HG02981 (cell line): Measurements from ENCODE around the gene RAET1L.
"Not testable (repeated sequence)": the region's sequence is repeated elsewhere in the genome, so short reads cannot be mapped to it uniquely, and the experiment has no call there.

ENCODE experiments used
- ATAC-seq: cut with Tn5 transposase; IDR thresholded peaks from one replicate; pipeline ENCODE4 v1.9.1; 2021; ENCODE audit warnings: mild to moderate bottlenecking, moderate library complexity; ENCODE audit not compliant: unreplicated experiment

RAET1L gene

DNA sequence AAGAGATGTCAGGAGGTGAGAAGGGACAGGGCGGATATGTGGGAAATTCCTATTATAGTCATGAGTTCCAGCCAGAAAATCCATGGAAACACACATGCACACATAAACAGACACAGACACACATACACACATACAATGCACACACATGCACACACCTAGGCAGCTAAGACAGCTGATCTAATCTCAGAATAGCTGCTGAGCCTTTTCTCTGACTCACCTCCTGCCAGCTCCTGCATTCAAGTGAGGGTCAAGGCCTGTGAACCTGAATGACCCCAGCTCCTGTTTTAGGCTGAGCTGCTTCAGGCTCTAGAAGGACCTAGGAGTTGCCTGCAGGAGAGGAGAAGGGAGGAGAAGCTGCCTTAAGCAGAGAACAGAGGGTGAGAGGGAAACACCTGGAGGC lies 21.6 kb upstream of the RAET1L start:
- ATAC-seq: no peak

DNA sequence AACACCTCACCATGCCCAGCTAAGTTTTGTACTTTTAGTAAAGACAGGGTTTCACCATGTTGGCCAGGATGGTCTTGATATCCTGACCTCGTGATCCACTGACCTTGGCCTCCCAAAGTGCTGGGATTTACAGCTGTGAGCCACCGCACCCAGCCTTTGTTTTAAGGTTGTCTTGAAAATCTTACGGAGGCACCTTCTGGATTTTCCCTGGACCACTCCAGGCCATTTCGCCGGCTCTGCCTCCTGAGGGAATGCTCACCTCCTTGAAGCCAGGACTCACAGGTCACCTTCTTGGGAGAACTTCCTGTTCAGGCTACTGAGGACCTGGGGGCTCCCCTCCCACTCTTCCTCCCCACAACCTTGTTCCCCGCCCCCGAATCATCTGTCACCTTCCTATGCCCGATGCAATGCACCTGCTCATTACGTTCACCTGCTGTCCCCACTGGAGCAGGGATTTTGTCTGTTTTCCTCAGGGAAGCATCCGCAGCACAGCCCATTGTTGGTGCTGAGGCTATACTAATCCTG lies 19.4 kb upstream of the RAET1L start:
- no peak for ATAC-seq

DNA sequence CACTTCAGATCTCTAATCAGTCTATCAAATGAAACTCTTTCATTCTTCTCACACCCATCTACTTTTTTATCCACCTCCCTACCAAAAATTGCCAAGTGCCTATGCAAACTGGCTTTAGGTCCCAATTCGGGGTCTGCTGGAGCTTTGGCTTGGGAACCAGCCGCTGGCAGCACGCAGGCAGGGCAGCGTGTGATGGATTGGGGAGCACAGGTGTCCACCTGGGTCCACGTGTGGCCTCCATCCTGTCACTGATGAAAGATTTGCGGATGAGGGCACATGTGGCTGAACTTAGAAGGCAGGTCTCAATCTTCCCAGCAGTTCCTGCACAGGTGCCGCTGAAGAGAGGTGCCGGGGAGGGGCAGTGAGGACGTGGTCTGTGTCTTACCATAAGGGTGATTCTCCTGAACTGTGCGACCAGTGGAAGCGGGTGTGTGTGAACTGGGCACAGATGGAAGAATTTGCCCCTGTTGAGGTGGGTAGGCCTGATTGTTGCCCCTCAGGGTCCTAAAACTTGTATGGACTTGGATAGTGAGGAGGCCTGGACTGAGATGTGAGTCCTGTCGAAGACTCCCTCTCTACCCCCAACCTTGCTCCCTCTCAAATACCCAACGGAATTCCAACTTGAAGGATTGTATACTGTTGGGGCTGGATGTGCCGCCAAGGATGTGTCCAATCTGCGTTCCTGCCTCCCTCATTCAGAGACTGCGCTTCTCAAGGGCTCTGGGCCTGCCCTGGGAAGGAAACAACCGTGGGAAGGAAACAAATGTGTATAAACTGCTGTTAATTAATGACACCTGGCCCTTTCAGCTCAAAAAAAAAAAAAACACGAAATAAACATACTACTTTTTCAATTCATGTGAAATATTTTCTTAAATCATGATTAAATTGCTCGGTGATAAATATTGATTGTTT lies 18.4 kb upstream of the RAET1L start:
- no peak for ATAC-seq

DNA sequence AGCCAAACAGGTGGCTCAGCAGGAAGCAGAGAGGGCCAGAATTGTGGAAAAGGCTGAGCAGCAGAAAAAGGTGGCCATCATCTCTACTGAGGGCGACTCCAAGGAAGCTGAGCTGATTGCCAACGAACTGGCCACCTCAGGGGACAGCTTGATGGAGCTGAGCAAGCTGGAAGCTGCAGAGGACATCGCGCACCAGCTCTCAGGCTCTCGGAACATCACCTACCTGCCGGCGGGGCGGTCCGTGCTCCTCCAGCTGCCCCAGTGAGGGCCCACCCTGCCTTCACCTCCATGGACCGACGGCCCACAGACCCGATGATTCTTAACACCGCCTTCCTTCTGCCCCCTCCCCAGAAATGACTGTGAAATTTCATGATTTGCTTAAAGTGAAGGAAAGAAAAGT lies 17.8 kb upstream of the RAET1L start:
- ATAC-seq: no peak

DNA sequence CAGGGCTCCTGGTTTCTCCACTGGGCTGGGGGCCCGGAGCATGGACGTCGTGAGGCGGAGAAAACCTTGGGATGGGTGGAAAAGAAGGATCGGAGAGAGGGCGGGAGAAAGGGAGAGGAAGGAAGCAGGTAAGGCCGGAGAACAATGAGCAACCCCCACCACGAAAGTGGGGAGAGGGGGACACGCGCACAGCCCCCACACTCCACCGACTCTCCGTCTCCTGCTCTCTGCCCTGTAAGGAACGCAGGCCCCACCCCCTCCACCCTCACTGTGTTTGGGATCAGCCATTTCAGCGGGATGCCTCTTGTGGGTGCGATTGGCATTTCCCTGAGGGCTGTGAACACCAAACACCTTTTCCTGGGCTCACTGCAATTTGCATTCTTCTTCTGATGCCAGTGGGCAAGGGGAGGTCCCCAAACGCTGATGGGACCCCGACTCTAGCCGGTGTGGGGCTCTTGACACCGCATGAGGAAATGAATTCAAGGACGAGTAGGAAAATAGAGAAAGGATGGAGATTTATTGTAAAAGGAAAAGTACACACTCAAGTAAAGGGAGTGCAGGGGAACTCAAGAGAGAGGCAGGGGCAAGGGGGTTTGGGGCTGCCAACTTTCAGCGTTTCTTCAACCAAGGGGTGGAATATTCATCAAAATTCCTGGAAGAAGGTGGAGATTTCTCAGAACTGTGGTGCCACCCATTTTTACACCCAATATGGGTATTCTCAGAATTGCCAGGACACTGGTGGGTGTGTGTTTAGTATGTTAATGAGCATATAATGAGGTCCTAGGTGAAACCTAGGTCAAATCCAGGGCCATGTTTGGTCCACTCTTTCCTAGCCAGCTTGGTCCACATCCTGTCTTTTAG lies 13.1 kb upstream of the RAET1L start:
- ATAC-seq: no peak

DNA sequence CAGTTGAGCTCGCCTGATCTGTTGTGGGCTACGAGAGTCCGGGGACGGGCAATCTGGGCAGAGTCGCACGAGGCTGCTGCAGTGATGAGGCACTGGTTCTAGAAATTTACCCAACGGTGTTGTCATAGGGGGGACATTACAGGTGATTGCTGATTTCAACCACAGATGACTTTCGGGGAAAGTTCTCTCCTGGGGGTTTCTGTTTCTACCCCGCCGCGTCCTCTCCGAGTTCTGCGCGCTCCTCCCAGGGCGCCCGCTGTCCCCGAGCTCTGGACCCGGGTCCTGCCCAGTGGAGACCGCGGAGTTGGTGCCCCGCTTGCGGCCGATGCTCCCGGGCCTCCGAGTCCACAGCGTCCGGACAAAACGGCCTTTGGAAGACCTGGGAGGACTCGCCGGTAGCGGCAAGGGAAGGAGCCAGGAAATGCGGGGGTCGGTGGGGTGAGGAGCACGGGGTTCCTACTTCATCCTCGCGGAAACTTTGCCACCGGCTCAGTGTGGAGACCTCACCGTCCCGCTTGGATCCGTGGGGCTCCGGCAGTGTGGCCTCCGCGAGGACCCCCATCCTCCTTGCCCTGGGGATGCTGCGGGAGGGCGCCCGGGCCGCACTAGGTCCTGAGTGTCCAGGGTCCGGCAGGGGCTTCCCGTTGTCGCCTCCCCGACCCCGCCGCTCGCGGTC lies 12.3 kb upstream of the RAET1L start:
- no peak for ATAC-seq

DNA sequence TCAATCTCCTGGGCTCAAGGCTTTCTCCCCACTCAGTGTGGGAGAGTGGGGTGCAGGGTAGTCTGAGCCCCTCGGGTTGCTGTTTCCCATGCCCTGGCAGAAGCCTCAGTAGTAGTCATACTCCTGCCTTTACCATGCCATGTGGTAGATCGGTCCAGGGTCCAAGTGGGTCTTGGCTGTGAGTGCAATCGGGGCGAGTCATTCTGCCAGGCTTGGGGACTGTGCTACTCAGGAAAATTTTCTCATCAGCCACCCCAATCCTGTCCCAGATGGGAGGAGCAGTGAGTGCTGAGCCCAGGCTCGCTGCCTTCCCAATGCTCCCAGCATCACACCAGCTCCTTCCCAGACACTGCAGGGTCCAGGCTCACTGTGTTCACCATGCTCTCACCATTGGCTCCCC lies 10.7 kb upstream of the RAET1L start:
- ATAC-seq: no peak

DNA sequence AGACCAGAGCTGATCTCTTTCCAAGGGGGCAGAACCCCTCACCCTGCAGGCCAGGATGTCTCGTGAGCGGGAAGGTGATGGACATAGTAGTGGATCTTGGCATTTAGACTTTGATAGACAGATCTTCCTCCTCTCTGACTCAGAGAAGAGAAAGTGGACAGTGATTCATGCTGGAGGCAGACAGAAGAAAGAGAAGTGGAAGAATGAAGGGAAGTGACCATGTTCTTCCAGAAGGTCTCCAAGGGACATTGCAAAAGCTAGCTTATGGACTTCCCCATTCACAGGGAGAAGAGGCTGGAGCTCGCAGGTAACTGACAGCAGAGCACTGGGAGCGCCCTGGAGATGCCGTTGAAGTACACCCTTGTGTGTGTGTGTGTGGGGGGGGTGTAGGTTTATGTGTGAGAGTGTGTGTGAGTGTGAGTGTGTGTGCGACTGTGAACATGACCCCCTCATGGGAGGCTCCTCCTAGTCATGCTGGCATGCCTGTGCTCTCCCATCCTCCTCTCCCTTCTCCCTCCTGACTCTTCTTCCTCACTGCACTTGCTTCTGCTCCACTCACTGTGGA lies 8.0 kb upstream of the RAET1L start:
- ATAC-seq: no peak

DNA sequence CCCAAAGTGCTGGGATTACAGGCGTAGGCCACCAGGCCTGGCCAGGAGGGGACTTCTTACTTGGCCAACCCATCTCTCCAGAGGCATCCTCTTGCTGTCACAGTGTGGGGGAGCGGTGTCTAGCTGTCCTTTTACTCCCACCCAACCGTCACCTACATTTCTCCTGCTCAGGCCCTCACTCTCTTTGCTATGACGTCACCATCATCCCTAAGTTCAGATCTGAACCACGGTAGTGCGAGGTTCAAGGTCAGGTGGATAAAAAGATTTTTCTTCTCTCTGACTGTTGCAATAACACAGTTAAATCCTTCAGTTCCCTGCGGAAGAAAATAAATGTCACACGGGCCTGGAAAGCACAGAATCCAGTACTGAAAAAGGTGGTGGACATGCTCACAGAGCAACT lies 7.3 kb upstream of the RAET1L start:
- no peak for ATAC-seq

DNA sequence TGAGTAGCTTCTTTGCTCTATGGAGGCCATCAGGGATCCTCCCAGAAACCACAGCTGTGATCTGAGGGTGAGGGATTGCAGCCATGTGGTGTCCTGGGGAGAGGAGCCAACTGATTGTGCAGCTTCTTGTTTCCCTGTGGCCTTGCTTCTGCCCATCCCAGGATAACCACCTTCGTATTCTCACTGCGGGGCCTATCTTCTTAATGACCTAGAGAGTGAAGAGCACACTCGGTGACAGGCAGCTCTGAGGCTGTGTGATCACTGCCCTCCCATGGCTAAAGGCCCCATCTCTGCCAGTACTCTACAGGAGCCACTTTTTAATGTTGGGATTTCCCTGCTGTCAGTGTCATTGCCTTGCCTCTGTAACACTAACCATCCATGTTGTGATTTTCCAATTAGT lies 5.3 kb upstream of the RAET1L start:
- ATAC-seq: no peak

DNA sequence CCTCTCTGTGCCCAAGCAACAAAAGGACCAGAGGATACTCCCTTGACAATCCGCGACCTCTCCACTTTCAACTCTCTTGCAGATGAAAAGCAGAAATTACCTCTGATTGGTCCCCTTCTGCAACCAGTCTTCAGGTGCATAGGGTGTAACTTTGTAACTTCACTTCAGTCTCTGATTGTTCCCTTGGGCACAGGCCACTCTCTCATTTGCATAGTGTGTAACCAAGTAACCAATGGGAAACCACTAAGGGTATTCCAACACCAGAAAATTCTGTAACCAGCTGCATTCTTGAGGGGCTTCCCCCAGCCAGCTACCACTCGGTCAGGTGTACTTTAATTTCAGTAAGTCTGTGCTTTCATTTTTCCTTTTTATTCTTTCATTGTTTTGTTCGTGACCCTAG lies 4.4 kb upstream of the RAET1L start:
- ATAC-seq: no peak

DNA sequence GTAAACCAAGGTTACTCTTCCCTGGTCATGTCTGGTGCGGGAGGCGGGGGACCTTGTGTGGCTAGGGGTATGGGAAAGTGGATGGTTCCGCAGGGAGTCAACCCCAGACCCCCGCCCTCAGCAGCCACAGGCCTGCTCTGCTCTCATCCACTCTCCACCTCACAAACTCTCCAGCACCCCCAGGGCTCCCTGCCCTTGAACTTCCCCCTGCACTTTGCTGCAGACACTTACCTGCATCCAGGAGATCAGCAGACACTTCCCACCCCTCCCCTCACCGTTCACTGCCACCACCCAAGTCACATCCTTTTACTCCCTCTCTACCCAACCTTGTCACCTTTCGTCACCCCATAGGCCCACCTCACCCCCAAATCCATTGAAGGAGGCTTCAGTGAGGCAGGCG lies 3.9 kb upstream of the RAET1L start:
- no peak for ATAC-seq

DNA sequence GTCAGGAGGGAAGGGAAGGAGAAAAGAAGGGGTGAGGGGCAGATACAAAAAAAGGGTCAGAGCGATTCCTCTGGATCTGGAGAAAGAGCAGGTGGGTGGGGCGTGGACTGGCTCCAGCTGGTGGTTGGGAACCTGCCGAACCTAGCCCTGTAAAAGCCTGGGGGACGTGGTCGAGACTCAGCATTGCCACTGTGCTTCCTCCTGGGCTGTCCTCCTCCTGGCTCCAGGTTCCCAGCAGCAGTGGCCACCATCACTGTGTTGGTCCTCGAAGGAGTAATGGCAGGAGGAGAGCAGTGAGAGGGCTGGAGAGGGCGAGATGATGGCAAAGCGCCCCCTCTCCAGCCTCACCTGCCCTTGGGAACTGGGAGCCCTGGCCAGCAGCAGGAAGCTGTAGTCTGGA lies 3.5 kb upstream of the RAET1L start:
- ATAC-seq: no peak

DNA sequence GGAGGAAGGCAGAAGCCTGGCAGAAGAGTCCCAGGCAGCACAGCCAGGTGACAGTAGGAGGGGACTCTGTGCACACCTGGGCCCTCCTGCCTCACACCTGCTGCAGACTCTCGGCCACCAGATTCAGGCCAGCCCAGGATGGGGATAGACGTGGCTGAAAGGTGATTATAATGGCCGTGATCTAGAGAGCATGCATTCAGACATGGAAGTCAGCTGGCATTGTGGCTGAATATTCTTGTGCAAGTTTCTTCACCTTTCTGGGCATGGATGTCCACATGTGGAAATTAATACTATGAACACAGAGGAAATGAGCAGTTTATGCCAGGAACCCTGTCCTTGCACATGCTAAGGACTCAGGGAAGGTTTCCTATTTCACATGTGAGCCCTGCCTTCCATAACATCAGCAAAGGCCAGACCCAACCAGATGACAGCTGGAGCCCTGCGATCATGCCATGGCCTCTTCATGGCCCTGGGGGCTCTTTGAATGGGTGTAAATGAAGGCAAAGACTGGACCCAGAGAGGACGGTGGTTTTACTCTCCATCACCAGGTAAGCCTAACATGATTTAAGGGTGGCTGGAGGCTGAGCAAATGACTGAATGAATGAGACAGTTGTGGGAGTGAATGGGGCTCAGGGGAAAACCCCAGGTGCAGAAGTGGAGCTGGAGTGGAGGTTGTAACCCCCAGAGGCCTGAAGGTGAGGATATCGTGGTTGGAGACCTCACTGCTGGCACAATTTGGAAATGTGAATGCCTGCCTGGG lies 2.7 kb upstream of the RAET1L start:
- no peak for ATAC-seq

DNA sequence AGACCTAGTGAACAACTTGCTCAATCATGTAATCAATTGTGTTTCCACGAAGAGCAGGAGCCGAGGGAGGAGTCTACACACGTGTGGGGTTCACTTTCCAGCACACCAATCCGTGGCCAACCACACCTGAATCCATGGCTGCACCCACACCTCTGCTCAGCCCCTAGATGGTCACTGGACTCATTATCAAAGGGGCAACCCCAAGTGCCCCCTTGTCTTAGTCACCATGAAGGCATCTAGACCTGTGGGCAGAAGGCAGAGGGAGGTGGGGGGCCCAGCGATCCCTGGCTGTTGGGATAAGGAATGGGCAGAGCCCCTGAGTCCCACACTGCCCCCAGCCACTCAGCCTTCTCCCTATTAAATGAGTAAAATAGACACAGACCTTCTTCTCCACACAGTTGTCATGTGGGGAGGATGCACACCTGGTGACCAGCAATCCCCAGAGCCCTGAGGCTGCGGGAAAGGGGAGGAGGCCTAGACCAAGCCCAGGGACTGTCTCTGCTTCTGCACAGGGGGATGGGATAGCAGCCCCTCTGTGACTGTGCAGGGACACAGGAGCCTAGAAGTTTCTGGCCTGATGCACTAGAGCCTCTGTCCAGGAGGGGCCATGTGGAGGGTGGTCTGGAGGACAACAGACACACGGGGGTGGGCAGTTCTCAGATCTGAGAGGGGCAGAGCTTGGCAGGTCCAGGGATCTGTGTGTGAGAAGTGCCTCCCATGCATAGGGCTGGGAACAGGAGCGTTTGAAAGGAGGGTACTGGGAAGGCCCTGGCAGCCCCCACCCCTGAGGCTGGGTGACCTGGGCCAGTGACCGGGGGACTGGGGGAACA lies 1.9 kb upstream of the RAET1L start:
- ATAC-seq: no peak

DNA sequence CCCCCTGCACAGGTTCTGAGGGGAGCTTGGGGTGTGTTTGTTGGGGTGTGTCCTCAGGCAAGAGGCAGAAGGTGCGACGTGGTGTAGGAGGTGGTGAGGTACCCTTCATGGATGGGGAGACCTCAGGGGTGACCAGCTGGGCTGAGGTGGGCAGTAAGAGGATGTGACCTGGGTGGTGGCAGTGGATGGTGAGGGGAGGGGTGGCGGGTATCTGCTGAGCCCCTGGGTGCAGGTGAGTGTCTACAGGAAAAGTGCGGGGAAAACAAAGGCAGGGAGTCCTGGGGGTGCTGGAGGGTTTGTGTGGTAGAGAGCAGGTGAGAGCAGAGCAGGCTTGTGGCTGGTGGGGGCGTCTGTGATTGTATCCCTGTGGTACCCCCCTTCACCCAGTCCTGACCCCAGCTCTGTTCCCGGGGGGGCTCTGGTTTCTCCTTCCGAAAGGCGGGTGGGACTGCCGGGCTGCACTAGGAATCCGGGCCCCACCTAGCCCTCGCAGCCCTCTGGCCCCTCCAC lies 631 bp downstream of the RAET1L start:
- no peak for ATAC-seq

DNA sequence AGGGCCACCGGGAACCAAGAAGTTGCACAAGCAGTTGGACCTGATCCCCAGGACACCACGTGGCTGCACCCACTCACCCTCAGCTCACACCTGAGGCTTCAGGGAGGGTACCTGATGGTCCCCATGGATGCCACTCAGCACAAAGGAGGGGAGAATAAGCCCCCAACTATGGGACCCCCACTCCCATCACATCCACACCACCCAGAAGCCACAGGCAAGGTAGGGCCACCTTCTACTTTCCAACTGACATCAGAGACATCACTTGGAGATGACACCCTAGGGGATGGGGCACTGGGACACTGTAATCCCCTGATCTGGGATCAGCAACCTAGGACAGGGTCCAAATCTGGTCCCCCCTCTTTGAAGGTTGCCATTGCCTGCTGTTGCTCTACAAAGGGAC lies 1.3 kb downstream of the RAET1L start:
- not testable (repeated sequence) for ATAC-seq

DNA sequence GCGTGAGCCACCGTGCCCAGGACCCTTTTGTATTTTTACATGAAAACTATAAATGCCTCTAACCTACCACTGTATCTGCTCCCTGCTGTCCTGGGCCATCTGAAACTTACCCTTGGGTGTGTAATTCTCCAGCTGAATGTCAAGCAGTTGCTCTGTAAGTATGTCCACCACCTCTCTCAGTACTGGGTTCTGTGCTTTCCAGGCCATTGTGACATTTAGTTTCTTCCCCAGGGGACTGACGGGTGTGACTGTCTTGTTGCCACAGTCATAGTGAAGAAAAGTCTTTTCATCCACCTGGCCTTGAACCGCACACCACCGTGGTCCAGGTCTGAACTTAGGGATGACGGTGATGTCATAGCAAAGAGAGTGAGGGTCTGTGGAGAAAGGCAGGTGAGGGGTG lies 3.5 kb downstream of the RAET1L start:
- not testable (repeated sequence) for ATAC-seq
